GM15510 (cell line): ENCODE measurements around the gene ULK4.

Experiments
- POLR2A ChIP-seq: IDR thresholded peaks from 3 replicates; pipeline ENCODE4 v1.6.1; 2011; ENCODE audit warnings: borderline replicate concordance; ENCODE audit not compliant: insufficient read length; ENCODE audit errors: extremely low read depth

The ULK4 gene

DNA sequence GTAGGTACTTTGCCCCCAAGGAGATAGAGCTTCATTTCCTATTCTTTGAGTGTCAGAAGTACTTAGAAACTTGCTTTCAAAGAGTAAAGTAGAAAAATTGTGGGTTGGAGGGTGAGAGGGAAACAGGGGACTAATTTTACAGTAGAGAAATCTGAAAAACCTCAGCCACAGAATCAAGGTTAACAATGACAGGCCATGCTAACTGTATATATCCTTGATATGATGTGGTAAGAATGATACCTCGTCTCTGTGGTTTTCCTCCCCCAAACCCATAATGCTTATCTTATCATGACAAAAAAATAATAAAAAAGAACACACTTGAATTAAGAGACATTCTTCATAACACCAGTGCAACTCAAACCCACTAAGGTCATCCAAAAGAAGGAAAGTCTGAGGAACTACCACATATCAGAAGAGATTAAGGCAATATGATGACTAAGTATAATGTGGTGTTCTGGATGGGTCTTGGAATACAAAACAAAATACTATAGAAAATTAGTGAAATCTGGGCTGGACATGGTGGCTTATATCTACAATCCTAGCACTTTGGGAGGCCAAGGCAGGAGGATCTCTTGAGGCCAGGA lies 360.4 kb downstream of the ULK4 start:
- TF ChIP-seq POLR2A: no peak

DNA sequence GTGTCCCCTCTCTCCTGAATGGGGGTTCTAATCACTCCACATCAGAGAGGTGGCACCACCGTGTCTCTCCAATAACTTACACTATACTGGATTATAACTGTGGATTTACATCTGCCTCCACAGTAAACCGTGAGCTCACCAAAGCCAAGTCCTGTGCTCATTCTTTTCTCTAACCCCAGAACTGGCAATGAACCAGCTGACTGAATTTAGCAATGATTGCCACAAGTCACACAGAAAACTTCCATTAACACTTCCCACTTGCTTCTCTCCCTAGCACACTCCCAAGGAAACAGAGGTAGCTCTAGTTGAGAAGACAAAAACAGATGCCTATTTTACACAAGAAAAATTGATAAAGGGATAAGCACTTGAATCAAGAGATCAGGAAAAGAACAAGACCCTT lies 361.3 kb downstream of the ULK4 start:
- no peak for TF ChIP-seq POLR2A

DNA sequence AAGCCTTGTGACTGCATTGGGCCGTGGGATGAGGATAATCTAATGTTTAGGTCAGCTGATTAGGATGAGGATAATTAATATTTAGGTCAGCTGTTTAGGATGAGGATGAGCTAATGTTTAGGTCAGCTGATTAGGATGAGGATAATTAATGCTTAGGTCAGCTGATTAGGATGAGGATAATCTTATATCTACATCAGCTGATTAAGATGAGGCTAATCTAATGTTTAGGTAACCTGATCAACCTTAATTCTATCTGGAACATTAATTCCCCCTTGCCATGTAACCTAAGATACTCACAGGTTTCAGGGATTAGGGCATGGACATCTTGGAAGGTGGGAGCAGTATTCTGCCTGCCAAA lies 362.8 kb downstream of the ULK4 start:
- TF ChIP-seq POLR2A: no peak

GRCh38 chr3:41598402-41599126 lies 363.3 kb downstream of the ULK4 start:
- TF ChIP-seq POLR2A: no peak

GRCh38 chr3:41593774-41594173 lies 368.1 kb downstream of the ULK4 start:
- no peak for TF ChIP-seq POLR2A

DNA sequence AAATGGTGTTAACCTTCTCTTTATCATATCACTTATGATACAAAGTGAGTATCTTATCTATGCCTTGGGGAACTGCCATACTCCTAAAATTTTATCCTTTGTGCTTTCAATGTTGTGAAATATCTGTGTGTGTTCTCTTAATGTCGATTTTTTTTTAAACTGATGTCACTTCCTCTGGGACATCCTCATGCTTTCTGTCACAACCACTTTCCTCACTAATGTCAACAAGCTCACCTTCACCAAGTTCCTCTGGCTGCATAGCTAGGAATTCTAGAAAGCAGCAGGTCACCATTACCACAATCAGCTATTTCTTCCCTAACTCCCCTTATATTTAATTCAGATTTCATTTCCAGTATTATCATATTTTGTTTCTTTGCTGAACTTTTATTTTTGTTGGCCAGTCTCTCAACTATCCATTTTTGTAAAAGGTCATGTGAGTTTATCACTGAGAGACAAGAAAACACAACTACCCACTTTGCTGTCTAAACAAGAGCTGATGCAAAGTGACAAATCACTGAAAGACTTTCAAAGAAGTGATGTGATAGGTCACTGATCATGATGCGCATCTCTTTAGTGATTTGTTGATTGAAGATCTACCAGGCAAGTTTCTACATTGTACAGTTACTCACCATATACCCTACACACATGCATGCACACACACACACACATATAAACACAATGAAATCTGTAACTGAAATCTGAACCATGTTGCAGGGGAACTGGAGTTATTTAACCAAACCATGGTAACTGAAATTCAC lies 369.0 kb downstream of the ULK4 start:
- no peak for TF ChIP-seq POLR2A

DNA sequence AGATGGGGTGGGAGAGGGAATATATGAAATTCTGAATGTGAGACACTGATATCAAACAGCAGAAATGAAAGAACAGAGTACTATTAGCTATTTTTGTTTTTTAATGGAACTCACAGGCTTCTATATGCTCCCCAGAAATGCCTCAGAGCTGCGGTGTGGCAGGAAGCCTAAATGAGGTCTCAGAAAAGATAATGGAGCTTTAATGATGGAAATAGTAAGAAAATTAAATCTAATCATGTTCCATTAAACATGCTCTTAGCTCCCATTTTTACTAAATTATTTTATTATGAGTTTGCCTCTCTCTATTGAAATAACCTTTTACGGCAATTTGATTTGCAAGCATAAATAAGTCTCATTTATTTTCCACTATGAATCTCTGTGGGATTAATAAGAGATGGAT lies 378.9 kb downstream of the ULK4 start:
- TF ChIP-seq POLR2A: no peak

- no peak for TF ChIP-seq POLR2A
These were observed 380.2 kb downstream of the ULK4 start for GRCh38 chr3:41581700-41582099.

GRCh38 chr3:41580274-41580959 lies 381.5 kb downstream of the ULK4 start:
- TF ChIP-seq POLR2A: no peak

GRCh38 chr3:41579861-41580260 lies 382.0 kb downstream of the ULK4 start:
- no peak for TF ChIP-seq POLR2A

GRCh38 chr3:41578798-41579197 lies 383.1 kb downstream of the ULK4 start:
- no peak for TF ChIP-seq POLR2A

DNA sequence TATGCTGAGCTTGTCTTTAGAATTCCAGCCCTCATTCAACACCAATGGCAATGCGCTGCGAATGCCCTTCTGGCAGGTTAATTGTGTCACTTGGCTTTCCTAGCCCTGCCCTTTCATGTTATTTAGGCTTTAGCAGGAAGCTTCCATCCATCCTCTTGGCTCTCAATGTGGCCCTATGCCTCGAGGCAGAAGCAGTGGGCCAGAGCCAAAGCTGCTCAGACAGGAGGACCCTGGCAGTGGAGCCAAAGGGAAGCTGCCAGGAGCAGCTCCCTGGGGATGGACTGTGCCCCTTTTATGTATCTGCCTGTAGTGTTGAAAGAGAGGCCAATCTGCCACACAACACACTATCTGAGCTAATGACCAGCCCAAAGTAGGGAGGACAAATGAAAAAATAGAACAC lies 386.2 kb downstream of the ULK4 start:
- TF ChIP-seq POLR2A: no peak

DNA sequence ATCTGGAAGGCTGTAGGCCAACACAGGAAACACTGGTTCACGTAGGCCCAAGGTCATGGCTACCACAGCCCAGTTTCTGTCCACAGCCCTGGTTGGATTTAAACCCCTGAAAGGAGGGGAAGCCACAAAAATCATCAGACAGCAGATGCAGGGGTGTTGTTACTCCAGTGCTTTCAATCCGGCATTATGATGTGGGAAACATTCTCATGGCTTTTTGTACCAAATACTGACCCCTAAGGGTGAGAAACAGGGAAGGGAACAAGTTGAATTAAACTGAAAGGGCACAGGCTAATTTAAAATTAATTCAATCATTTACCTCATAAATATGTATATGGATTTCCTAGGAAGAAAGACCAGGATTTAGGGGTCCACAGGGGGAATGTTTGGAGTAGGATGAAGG lies 387.0 kb downstream of the ULK4 start:
- no peak for TF ChIP-seq POLR2A

GRCh38 chr3:41573591-41573990 lies 388.3 kb downstream of the ULK4 start:
- no peak for TF ChIP-seq POLR2A

DNA sequence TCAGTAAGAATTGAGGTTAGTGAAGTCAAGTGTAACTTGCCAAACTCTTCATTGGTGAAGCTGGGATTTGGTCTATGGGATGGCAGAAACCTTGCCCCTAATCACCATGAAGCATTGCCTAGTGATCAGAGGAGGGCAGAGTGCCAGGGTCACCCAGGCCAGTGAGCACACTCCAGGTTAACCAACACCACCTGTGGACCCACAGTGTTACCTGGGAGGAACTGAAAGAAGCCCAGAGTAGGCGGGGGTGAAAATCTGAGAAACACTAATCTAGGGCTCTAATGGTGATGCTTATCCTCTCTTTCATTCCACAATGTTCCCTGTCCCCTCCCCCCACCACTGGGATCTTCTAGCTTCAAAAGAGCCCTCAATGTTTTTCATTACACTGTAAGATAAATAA lies 389.8 kb downstream of the ULK4 start:
- TF ChIP-seq POLR2A: no peak
